GM21360 (cell line): ENCODE measurements around the gene IFFO2.
"Not testable (repeated sequence)": the region's sequence is repeated elsewhere in the genome, so short reads cannot be mapped to it uniquely, and the experiment has no call there.

ENCODE experiments used
- ATAC-seq: cut with Tn5 transposase; IDR thresholded peaks from one replicate; pipeline ENCODE4 v1.9.1; 2021; ENCODE audit warnings: mild to moderate bottlenecking, moderate library complexity; ENCODE audit not compliant: unreplicated experiment

IFFO2 gene

GRCh38 chr1:18900303-18900841, 56.1 kb downstream of the IFFO2 start:
- no peak for ATAC-seq

- no peak for ATAC-seq
These were observed 57.0 kb downstream of the IFFO2 start for GRCh38 chr1:18899363-18900049.

GRCh38 chr1:18898567-18898966, 57.9 kb downstream of the IFFO2 start:
- ATAC-seq: no peak

GRCh38 chr1:18895317-18895716, 61.2 kb downstream of the IFFO2 start:
- ATAC-seq: no peak

GRCh38 chr1:18893120-18893519, 63.4 kb downstream of the IFFO2 start:
- ATAC-seq: no peak

GRCh38 chr1:18891858-18892257, 64.6 kb downstream of the IFFO2 start:
- ATAC-seq: not testable (repeated sequence)

GRCh38 chr1:18891426-18891780, 65.1 kb downstream of the IFFO2 start:
- no peak for ATAC-seq

GRCh38 chr1:18890706-18891425, 65.6 kb downstream of the IFFO2 start:
- no peak for ATAC-seq

- no peak for ATAC-seq
These were observed 70.5 kb downstream of the IFFO2 start for GRCh38 chr1:18886003-18886335.

- ATAC-seq: no peak
These were observed 71.0 kb downstream of the IFFO2 start for GRCh38 chr1:18885311-18886002.

GRCh38 chr1:18884727-18885126, 71.7 kb downstream of the IFFO2 start:
- ATAC-seq: no peak

GRCh38 chr1:18884419-18884717, 72.1 kb downstream of the IFFO2 start:
- ATAC-seq: no peak

GRCh38 chr1:18883636-18884418, 72.6 kb downstream of the IFFO2 start:
- no peak for ATAC-seq

GRCh38 chr1:18883079-18883478, 73.4 kb downstream of the IFFO2 start:
- ATAC-seq: no peak

GRCh38 chr1:18882486-18882885, 74.0 kb downstream of the IFFO2 start:
- ATAC-seq: no peak

GRCh38 chr1:18881642-18882431, 74.6 kb downstream of the IFFO2 start:
- ATAC-seq: no peak

GRCh38 chr1:18881164-18881563, 75.3 kb downstream of the IFFO2 start:
- no peak for ATAC-seq

- ATAC-seq: no peak
These were observed 75.9 kb downstream of the IFFO2 start for GRCh38 chr1:18880585-18880984.

- no peak for ATAC-seq
These were observed 76.6 kb downstream of the IFFO2 start for GRCh38 chr1:18879791-18880309.

- no peak for ATAC-seq
These were observed 77.2 kb downstream of the IFFO2 start for GRCh38 chr1:18879215-18879790.
